Hematopoietic multipotent progenitor cell treated with erythropoietin and hydrocortisone succinate and interleukin-3 and kit ligand, for 6 days (in vitro differentiated cells): ENCODE measurements around the gene CHST15.
A peak's percentile ranks its signal among the peaks of the same experiment; 100 is the strongest.

Source experiments
- DNase-seq: peaks from one replicate; pipeline ENCODE4 v3.0.0-alpha.2; 2015

CHST15 gene

DNA sequence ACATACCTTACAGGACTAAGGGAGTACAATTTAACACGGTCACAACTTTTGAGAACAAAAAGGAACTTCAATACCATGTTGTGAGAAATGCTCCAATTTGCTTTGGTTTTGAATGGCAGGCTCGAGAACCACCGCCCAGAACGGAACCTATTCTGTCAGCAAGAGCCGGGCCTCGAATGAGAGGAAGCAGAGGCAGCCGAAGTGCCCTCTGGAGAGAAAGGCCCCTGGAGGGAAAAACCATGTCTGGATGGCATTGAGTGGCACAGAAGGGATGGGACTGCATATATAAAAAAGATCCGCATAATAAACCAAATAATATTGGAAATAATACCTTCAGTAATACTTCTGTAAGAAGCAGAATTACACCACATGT is 85.6 kb downstream of the CHST15 start:
- DNase-seq, result no peak

- DNase-seq, result no peak
These were observed 86.2 kb downstream of the CHST15 start for GRCh38 chr10:124007102-124007772.

DNA sequence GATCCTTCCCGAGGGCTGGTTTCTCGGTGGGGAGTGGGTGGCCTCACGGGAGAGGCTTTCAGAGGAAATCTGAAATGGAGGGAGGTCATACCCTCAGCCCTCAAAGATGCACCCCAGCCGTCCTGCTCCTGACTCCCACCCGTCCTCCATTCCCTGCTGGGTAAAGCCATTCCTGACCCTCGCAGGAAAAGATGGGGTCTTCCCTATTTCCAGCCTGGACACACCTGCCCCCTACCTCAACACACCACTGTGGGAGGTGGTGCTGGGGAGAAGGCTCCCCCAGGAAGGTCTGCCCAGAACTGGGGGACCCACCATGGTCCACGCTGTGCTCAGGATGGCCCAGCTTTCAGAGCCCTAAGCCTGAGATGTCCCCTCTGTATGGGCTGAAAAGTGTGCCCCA is 86.9 kb downstream of the CHST15 start:
- DNase-seq, result no peak

- DNase-seq, result no peak
These were observed 87.4 kb downstream of the CHST15 start for GRCh38 chr10:124005991-124006392.

- DNase-seq, result no peak
These were observed 88.3 kb downstream of the CHST15 start for GRCh38 chr10:124005091-124005490.

GRCh38 chr10:124004663-124005004 is 88.8 kb downstream of the CHST15 start:
- DNase-seq, result no peak

DNA sequence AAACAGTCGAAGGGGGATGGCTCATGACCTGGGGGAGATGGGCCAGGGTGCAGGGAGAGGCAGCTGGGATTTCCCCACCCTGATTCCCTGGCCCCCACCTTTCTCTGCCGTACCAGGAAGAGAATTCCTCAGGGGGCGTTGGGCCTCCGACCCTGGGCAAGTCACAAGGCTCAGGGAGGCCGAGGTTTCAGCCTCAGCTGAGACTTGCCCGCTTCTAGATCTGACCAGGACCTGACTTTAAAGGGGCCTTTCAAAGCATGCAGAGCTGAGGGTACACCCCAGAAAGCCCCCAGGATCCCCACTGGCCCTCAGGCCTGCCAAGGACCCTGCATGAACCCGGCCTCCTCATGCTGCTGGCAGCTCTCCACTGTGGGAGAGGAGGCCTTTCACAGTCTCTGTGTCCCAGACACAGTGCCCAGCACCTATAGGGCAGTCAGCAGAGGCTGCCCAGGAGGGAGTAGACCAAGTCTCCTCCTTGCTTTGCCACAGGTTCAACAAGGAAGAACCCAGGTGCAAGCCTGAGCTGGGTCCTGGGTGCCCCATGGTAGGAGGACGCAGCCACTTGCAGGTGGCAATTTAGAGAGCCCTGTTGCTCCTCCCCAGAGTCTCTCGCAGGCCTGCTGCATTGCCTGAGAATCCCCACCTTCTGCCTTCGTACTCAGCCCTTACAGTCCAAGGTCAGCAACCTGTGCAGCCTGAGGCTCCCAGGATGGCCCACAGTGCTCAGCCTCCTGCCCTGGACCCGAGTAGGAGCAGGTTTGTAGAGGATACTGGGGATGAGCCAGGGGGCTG is 89.3 kb downstream of the CHST15 start:
- DNase-seq, result no peak

DNA sequence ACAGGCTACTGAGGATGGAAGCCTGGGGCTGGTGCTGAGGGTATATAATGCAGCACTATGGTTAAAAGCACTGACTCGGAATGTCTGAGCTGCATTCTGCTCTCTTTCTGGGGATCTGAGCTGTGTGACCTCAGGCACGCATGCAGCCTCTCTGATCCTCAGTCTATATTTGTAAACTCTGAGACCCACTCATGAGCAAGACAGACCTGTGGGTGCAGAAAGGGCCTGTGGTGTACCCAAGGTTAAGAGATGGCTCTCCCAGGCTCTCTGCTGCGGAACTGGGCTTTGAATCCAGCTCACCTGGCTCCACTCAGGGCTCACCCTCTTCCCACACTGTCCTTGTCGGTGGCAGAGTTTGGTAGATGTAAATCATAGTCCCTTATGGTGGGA is 89.9 kb downstream of the CHST15 start:
- no peak for DNase-seq

DNA sequence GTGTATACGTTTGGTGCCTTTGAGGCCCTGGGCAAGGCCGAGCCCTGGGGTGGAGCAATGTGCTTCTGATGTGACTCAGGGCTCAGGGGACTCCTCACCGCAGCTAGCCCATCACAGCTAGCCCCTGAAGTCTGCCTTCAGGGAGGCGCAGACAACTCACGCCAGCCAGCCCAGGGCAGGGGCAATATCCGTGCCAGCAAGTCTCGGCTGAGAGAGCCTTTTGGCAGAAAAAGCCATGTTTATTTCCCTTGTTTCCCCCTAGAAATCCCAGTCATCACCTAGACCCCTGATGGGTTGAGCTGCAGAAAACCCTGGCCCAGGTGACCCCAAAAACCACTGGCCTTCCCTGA is 90.4 kb downstream of the CHST15 start:
- DNase-seq, result no peak

DNA sequence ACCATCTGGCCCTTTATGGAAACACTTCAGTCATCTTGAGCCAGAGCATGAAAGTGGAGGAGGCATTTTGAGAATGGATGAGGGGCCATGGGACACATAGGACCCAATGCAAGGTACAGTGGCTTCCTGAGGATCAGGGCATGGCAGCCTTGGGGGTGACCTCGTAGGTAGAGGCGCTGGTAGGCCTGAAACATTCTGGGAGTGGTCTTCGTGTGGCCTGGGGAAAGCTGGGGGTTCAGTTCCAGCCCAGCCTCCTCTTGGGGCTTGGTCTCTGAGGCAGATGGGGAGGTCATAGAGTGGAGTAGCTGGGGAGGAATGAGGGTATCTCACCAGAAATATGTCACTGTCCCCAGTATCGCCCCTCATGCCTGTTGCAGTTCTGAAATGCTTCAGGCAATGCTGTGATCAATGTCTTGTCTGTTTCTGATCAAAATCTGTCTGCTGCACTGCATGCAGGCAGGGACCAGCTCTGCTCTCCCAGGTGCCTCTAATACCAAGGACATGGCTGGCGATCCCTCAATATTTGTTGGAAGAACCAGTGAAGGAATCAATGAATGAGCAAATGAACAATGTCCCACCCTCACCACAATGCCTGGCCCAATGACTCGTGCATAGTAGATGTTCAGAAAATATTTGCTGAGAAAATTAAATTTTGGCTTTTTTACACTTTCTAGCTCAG is 90.9 kb downstream of the CHST15 start:
- no peak for DNase-seq

DNA sequence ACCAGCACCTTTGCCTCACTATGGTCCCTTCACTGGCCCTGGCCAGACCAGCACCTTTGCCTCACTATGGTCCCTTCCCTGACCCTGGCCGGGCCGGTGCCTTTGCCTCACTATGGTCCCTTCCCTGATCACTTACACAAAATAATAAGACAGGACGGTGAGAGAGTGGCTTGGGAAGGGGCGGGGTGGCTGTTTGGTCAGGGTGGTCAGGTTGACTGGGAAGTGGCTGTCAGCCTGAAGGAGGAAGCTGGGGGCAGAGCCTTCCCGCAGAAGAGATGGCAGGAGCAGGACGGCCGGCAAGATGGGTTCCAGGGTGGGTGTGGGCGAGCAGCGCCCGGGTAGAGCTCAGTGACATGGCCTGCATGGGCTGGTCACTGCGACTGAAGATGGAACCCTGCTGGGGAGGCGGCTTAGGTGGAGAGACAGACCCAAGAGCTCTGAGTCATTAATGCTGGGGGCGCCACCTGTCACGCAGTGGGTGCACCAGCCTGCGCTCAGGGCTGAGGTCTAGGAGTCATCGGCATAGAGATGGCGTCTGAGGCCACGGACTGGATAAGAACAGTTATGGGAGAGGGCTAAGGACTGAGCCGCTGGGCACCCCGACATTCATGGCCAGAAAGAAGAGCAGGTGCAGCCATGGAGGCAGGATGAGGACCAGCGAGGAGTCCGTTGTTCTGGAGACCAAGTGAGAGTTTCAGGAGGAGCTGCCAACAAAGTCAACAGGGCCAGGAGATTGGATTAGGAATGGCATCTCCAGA is 91.8 kb downstream of the CHST15 start:
- no peak for DNase-seq

GRCh38 chr10:124000792-124001201 is 92.6 kb downstream of the CHST15 start:
- DNase-seq, result no peak

GRCh38 chr10:123999956-124000615 is 93.3 kb downstream of the CHST15 start:
- no peak for DNase-seq

DNA sequence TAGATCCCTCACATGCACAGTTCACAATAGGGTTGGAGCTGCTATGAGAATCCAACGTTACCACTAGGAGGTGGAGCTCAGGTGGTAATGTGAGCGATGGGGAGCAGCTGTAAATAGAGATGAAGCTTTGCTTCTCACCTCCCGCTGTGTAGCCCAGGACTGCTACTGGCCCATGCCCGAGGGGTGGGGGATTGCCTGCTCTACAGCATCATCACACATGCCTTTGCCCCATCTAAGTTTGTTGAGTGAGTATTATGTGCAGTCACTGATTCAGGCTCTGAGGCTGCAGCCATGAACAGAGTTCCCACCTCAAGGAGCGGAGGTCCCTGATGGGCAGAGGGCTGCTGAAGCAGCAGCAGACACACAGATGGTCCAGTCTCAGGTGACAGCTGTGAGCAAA is 94.1 kb downstream of the CHST15 start:
- no peak for DNase-seq

DNA sequence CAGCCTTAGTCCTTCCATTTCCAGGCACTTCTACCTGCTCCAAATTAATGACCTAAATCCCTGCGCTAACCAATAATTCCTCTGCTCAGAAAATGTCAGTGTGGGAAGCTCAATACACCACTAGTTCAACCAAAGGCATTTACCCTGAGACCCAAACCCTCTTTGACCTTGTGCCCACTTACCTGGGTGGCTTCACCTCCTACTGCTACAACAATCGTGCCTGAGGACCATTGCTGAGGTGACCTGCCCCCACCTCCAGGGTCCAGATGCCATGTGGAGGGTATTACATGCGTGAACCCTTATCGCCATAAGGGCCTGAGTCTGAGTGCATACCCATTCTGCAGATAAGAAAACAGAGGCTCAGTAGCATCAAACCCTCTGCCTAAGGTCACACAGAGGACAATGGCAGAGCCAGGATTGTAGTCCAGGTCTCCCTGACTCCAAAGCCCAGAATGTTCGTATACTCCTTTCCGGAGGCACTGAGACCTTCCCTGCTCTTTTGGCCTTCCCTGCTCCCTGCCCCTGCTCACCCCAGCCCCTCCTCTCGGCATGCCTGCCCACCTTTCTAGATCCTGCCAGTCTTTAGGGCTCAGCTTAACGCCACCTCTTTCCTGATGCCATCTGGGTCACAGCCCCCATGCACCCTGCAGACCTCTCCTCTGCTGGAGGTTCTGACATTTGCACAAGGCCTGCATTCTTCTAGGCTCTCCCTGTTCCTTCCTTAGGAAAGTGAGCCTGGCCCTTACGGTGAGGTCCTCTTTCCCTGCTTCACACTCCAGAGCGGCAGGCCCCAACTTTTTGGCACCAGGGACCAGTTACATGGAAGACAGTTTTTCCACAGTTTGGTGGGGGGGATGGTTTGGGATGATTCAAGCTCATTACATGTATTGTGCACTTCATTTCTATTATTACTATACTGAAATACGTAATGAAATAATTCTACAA is 94.9 kb downstream of the CHST15 start:
- DNase-seq, result no peak

DNA sequence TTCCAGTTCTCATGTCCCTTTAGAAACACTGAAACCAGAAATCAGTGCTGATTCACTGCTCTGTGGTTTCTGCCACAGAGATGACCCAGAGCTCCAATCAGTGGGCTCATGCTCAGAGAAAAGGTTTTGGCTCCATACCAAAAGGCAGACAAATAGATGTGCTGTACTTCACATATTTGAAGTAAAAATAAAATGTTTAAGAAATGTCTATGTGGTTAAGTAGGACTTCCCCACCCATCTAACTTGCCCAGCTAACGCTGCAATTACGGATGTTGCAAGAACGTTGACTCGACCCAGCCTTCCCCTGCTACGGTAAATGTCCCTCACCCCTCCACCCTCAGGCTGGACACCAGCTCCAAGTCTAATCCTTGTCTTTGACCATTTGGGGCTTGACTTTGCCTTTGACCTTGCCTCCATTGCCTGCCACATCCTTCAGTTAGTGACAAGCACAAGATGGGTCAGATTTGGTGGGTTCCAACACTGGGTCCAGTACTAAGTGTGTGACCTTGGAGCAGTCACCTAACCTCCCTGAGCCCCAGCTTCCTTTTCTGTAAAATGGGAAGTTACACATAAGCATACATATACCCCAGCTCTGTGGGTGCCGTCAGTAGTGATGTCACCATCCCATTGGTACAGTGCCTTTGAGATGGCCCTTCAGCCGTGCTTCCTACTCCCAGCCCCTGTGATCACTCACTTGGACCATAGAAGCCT is 95.8 kb downstream of the CHST15 start:
- DNase-seq, result peak; percentile 18

DNA sequence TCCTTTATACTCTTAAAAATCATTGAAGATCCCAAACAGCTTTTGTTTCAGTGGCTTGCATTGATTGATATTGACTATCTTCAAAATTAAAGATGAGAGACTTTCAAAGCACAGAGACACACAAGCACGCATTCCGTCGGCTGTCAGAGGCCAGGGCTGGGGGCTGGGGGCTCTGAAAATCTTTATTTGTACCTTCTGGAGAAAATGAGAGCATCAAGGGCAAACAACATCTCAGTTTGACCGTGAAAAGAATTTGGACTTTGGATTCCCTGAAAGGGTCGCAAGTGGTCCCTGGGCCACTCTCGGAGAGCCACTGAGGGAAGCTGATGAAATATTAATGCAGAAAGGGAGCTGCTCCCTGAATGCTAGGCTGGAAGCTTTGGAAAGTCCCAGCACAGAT is 96.4 kb downstream of the CHST15 start:
- DNase-seq, result no peak

- no peak for DNase-seq
These were observed 97.1 kb downstream of the CHST15 start for GRCh38 chr10:123996302-123996701.

- DNase-seq, result peak; percentile 36
These were observed 97.8 kb downstream of the CHST15 start for GRCh38 chr10:123995461-123996131.

- DNase-seq, result no peak
These were observed 98.3 kb downstream of the CHST15 start for GRCh38 chr10:123995082-123995460.
